Measurements from ENCODE around the gene USP44.

The USP44 gene

DNA sequence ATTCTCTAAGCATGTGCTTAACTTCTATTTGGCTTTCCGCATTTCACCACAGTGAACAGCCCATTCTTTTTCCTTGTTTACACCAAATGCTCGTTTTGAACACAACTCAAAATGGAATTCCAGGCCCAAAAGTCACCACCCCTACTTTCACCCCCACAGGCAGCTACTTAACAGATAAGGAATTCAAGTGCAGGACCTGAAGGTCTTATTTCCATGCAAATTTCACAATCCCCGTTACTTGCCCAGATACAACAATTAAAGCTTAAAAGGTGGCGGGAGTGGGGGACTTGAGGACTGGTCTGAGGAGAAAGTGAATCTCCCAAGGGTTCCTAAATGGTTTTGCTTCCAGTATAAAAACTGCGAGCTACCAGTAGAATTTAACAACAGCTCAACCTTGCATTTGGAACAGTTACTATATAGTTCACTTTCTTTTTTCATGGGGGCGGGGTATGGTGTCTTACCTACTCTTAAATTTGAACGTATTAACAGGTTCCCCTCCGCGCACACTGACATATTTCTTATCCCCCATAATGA, 3.7 kb downstream of the USP44 start:
- Histone ChIP-seq H4K20me1 (ENCODE audit: insufficient read depth) (no peaks in the 10 kb centered on the region), H3K27ac (no peak overlapping the region), H3K4me3 (IDR thresholded peaks at IDR 0.05; ENCODE audit: insufficient read depth, low read depth, low read length) (no peak overlapping the region), H3K9ac (no peak overlapping the region), H2AFZ (ENCODE audit: low read depth) (no peak overlapping the region), H3K4me1 (ENCODE audit: low read depth, poor library complexity, severe bottlenecking) (no peaks in the 10 kb centered on the region), H3K27me3 (ENCODE audit: insufficient read depth, low read depth) (no peaks in the 10 kb centered on the region), H3K36me3 (ENCODE audit: insufficient read depth) (no peaks in the 10 kb centered on the region), H3K4me2 (no peak overlapping the region), H3K79me2 (ENCODE audit: insufficient read depth, low read depth) (no peaks in the 10 kb centered on the region)
- no peak for TF ChIP-seq CTCF (conservative IDR thresholded peaks at IDR 0.05; ENCODE audit: low read depth, low read length)

DNA sequence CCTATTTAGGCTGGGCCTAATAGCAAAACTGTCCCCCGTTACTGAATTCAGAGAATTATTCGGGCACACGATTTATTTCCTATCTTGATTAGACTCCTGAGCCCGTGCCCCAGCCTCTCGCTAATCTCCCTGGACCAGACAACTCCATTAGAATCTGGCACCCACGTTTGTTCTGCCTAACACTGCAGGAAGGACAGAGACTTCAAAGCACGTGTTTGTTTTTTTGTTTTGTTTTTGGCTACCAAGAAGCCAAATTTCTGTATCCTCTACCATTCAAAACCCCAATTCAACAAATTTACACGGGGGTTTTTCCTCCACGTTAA, 4.8 kb downstream of the USP44 start:
- TF ChIP-seq CTCF (conservative IDR thresholded peaks at IDR 0.05; ENCODE audit: low read depth, low read length) = no peak
- no peaks in the 10 kb centered on the region for H4K20me1 ChIP-seq (ENCODE audit: insufficient read depth)
- no peaks in the 10 kb centered on the region for H3K79me2 ChIP-seq (ENCODE audit: insufficient read depth, low read depth)
- H3K27me3 ChIP-seq (ENCODE audit: insufficient read depth, low read depth) = no peaks in the 10 kb centered on the region
- H3K27ac ChIP-seq = no peak overlapping the region
- H3K9ac ChIP-seq = no peak overlapping the region
- no peak overlapping the region for H3K4me2 ChIP-seq
- H3K36me3 ChIP-seq (ENCODE audit: insufficient read depth) = no peaks in the 10 kb centered on the region
- no peak overlapping the region for H2AFZ ChIP-seq (ENCODE audit: low read depth)
- H3K4me3 ChIP-seq (IDR thresholded peaks at IDR 0.05; ENCODE audit: insufficient read depth, low read depth, low read length) = no peak overlapping the region
- no peaks in the 10 kb centered on the region for H3K4me1 ChIP-seq (ENCODE audit: low read depth, poor library complexity, severe bottlenecking)

DNA sequence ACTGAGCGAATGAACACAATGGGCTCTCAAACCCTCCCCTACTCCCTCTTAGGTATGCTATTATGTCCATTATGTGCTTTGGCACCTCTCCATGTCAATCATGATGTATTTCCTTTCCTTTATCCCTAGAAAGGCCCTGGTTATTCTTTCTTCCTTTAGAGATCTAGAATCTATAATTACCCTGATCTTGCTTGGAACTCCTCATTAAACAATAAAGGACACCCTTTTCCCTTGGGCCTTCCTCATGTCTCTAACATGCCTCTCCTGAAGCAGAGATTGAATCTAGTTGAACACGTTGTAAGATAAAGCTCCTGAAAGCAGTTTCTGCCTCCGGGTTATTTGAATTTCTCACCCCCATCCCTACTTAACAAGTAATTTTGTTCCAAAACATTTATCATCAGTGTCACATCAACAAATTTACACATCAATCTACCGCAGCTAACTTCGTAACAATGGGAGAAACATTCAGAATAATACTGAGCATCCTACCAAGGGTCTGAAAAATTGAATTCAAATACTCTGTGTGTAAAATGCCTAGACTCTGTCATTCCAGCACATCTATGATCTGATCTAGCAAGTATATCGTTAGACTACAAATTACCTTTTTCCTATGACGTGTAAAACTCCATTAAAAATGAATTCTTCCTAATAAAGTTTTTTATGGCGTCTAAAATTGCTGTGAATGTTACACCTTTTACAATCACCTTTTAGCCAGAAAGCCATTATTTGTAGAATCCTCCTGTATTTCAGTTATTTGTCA, 5.4 kb downstream of the USP44 start:
- Histone ChIP-seq H3K4me3 (IDR thresholded peaks at IDR 0.05; ENCODE audit: insufficient read depth, low read depth, low read length) (no peak overlapping the region), H3K4me1 (ENCODE audit: low read depth, poor library complexity, severe bottlenecking) (no peaks in the 10 kb centered on the region), H3K27ac (no peak overlapping the region), H4K20me1 (ENCODE audit: insufficient read depth) (no peaks in the 10 kb centered on the region), H3K9ac (no peak overlapping the region), H3K27me3 (ENCODE audit: insufficient read depth, low read depth) (no peaks in the 10 kb centered on the region), H3K4me2 (no peak overlapping the region), H3K79me2 (ENCODE audit: insufficient read depth, low read depth) (no peaks in the 10 kb centered on the region), H3K36me3 (ENCODE audit: insufficient read depth) (no peaks in the 10 kb centered on the region), H2AFZ (ENCODE audit: low read depth) (no peak overlapping the region)
- no peak for TF ChIP-seq CTCF (conservative IDR thresholded peaks at IDR 0.05; ENCODE audit: low read depth, low read length)

DNA sequence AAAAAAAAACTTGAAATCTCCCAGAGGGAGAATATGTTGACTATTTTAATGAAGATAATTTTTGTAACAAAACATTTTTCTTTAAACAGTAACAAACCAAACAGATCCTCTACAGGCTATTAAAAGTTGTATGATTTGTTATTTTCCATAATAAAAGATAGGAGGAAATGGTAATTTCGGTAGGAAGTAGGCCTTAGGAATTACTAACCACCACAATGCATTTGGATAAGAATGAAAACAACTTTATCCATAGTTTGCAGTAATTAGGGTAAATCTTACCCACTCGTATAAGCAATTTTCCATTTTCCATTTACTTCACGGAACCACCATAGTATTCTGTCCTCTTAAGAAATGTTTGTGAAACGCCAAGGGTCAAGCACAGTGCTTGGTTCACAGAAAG, 6.0 kb downstream of the USP44 start:
- Histone ChIP-seq H3K4me2 (no peak overlapping the region), H3K27ac (no peak overlapping the region)

More for the DNA sequence above, 6.0 kb downstream of the USP44 start:
- H3K9ac ChIP-seq = no peak overlapping the region
- H3K79me2 ChIP-seq (ENCODE audit: insufficient read depth, low read depth) = no peaks in the 10 kb centered on the region
- no peaks in the 10 kb centered on the region for H4K20me1 ChIP-seq (ENCODE audit: insufficient read depth)
- H2AFZ ChIP-seq (ENCODE audit: low read depth) = no peak overlapping the region
- H3K27me3 ChIP-seq (ENCODE audit: insufficient read depth, low read depth) = no peaks in the 10 kb centered on the region
- H3K36me3 ChIP-seq (ENCODE audit: insufficient read depth) = no peaks in the 10 kb centered on the region
- H3K4me3 ChIP-seq (IDR thresholded peaks at IDR 0.05; ENCODE audit: insufficient read depth, low read depth, low read length) = no peak overlapping the region
- no peaks in the 10 kb centered on the region for H3K4me1 ChIP-seq (ENCODE audit: low read depth, poor library complexity, severe bottlenecking)
- no peak for TF ChIP-seq CTCF (conservative IDR thresholded peaks at IDR 0.05; ENCODE audit: low read depth, low read length)
